ENCODE measurements around the gene TRIB2. TPM values are rescaled to one million over a fixed set of nuclear protein-coding genes. Genes with fewer than 3 reads are reported as not detected.

Gene TRIB2
- total and polyA plus RNA-seq, 4 donors, result 6.7 to 27.8 (median 12.3) TPM

DNA sequence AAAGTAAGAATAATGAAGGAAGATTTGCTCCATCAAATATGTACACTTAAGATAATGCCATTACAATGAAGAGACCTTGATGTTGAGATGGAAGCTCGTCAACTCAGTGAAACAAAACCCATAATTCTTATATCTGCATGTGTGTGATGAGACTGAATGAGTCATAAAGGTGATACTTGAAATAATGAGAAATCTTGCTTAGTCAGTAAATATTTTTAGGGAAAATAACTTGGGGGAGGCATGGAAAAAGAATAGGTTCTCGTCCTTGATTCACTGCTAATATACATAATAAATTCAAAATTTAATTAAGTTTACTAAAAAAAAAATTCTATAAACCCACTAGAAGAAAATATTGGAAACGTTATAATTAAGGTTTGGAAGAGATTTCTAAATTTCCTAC, 75.2 kb downstream of the TRIB2 start:
- 81% methylated on average over 3 of the region's 3 CpGs for WGBS
- Histone ChIP-seq H3K9ac (ENCODE audit: low read depth in 1 of 2, low read length in 2 of 2) (no peak overlapping the region), H3K4me3 (ENCODE audit: low read depth in 1 of 3, low read length in 3 of 3) (no peak overlapping the region), H3K9me3 (ENCODE audit: control insufficient read depth in 4 of 4, low read length in 3 of 4) (no peaks in the 10 kb centered on the region), H3K27me3 (ENCODE audit: control insufficient read depth in 4 of 4, insufficient read depth in 4 of 4, low read length in 3 of 4) (no peaks in the 10 kb centered on the region), H3K36me3 (ENCODE audit: control insufficient read depth in 4 of 4, insufficient read depth in 3 of 4, low read depth in 1 of 4, low read length in 3 of 4) (no peaks in the 10 kb centered on the region), H3K27ac (ENCODE audit: low read depth in 1 of 2, low read length in 2 of 2) (no peak overlapping the region), H3K4me1 (ENCODE audit: control insufficient read depth in 4 of 4, insufficient read depth in 4 of 4, low read length in 3 of 4) (no peaks in the 10 kb centered on the region)
- TF ChIP-seq, protein P1, sequence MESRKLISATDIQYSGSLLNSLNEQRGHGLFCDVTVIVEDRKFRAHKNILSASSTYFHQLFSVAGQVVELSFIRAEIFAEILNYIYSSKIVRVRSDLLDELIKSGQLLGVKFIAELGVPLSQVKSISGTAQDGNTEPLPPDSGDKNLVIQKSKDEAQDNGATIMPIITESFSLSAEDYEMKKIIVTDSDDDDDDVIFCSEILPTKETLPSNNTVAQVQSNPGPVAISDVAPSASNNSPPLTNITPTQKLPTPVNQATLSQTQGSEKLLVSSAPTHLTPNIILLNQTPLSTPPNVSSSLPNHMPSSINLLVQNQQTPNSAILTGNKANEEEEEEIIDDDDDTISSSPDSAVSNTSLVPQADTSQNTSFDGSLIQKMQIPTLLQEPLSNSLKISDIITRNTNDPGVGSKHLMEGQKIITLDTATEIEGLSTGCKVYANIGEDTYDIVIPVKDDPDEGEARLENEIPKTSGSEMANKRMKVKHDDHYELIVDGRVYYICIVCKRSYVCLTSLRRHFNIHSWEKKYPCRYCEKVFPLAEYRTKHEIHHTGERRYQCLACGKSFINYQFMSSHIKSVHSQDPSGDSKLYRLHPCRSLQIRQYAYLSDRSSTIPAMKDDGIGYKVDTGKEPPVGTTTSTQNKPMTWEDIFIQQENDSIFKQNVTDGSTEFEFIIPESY (IDR thresholded peaks at IDR 0.05), result no peak
- TF ChIP-seq EGR1 (IDR thresholded peaks at IDR 0.05; ENCODE audit: low read depth in 2 of 2), result no peak
- no peak for TF ChIP-seq FOXA1 (IDR thresholded peaks at IDR 0.05)
- no peak for TF ChIP-seq FOXA2 (IDR thresholded peaks at IDR 0.05)
- TF ChIP-seq JUND (IDR thresholded peaks at IDR 0.05), result no peak
- TF ChIP-seq, protein P2, sequence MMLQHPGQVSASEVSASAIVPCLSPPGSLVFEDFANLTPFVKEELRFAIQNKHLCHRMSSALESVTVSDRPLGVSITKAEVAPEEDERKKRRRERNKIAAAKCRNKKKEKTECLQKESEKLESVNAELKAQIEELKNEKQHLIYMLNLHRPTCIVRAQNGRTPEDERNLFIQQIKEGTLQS (IDR thresholded peaks at IDR 0.05), result no peak
- TF ChIP-seq SP1 (IDR thresholded peaks at IDR 0.05), result no peak
- TF ChIP-seq, protein P3, sequence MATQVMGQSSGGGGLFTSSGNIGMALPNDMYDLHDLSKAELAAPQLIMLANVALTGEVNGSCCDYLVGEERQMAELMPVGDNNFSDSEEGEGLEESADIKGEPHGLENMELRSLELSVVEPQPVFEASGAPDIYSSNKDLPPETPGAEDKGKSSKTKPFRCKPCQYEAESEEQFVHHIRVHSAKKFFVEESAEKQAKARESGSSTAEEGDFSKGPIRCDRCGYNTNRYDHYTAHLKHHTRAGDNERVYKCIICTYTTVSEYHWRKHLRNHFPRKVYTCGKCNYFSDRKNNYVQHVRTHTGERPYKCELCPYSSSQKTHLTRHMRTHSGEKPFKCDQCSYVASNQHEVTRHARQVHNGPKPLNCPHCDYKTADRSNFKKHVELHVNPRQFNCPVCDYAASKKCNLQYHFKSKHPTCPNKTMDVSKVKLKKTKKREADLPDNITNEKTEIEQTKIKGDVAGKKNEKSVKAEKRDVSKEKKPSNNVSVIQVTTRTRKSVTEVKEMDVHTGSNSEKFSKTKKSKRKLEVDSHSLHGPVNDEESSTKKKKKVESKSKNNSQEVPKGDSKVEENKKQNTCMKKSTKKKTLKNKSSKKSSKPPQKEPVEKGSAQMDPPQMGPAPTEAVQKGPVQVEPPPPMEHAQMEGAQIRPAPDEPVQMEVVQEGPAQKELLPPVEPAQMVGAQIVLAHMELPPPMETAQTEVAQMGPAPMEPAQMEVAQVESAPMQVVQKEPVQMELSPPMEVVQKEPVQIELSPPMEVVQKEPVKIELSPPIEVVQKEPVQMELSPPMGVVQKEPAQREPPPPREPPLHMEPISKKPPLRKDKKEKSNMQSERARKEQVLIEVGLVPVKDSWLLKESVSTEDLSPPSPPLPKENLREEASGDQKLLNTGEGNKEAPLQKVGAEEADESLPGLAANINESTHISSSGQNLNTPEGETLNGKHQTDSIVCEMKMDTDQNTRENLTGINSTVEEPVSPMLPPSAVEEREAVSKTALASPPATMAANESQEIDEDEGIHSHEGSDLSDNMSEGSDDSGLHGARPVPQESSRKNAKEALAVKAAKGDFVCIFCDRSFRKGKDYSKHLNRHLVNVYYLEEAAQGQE (IDR thresholded peaks at IDR 0.05), result no peak
- no peak for TF ChIP-seq TAF1 (conservative IDR thresholded peaks at IDR 0.05)
- TF ChIP-seq, protein P4, sequence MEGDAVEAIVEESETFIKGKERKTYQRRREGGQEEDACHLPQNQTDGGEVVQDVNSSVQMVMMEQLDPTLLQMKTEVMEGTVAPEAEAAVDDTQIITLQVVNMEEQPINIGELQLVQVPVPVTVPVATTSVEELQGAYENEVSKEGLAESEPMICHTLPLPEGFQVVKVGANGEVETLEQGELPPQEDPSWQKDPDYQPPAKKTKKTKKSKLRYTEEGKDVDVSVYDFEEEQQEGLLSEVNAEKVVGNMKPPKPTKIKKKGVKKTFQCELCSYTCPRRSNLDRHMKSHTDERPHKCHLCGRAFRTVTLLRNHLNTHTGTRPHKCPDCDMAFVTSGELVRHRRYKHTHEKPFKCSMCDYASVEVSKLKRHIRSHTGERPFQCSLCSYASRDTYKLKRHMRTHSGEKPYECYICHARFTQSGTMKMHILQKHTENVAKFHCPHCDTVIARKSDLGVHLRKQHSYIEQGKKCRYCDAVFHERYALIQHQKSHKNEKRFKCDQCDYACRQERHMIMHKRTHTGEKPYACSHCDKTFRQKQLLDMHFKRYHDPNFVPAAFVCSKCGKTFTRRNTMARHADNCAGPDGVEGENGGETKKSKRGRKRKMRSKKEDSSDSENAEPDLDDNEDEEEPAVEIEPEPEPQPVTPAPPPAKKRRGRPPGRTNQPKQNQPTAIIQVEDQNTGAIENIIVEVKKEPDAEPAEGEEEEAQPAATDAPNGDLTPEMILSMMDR (IDR thresholded peaks at IDR 0.05; ENCODE audit: low read depth, low read length, missing input control), result no peak
- no peak for TF ChIP-seq YY1 (IDR thresholded peaks at IDR 0.05)
- TF ChIP-seq, protein P5, sequence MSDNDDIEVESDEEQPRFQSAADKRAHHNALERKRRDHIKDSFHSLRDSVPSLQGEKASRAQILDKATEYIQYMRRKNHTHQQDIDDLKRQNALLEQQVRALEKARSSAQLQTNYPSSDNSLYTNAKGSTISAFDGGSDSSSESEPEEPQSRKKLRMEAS (IDR thresholded peaks at IDR 0.05), result no peak
- DNase-seq (ENCODE audit: low spot score), result no peak

Small RNA genes lying within 50 kb of the gene (small RNA-seq; reads per million reads assigned to genes)
- gene MIR3125, result not detected

All from liver (tissue), 10 donors.